Gastrocnemius medialis (tissue), 4 donors: ENCODE measurements around the gene PHF23.

Experiments used
- POLR2A ChIP-seq, 2 donors: fragments of 450-650 bp; IDR thresholded peaks; one replicate each; pipeline ENCODE4 v1.6.1; 2017; ENCODE audit warnings: antibody characterized with exemption in 2 of 2, mild to moderate bottlenecking in 2 of 2, moderate library complexity in 2 of 2
- TF ChIP-seq, protein P1 (sequence below), 5 experiments: fragments of 450-650 bp in 3 of 5; fragments of 200-600 bp in 2 of 5; sonication (generic) in 2 of 5; IDR thresholded peaks in 4 of 5; conservative IDR thresholded peaks in 1 of 5; 1 replicate in 4 of 5; 2 replicates in 1 of 5; pipeline ENCODE4 v1.5.1; 2016 to 2019; ENCODE audit warnings: antibody characterized with exemption in 5 of 5, mild to moderate bottlenecking in 3 of 5, moderate library complexity in 3 of 5

GRCh38 chr17:7219229-7219811 lies 19.9 kb downstream of the PHF23 start:
- TF ChIP-seq, protein P1, sequence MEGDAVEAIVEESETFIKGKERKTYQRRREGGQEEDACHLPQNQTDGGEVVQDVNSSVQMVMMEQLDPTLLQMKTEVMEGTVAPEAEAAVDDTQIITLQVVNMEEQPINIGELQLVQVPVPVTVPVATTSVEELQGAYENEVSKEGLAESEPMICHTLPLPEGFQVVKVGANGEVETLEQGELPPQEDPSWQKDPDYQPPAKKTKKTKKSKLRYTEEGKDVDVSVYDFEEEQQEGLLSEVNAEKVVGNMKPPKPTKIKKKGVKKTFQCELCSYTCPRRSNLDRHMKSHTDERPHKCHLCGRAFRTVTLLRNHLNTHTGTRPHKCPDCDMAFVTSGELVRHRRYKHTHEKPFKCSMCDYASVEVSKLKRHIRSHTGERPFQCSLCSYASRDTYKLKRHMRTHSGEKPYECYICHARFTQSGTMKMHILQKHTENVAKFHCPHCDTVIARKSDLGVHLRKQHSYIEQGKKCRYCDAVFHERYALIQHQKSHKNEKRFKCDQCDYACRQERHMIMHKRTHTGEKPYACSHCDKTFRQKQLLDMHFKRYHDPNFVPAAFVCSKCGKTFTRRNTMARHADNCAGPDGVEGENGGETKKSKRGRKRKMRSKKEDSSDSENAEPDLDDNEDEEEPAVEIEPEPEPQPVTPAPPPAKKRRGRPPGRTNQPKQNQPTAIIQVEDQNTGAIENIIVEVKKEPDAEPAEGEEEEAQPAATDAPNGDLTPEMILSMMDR (IDR thresholded peaks at IDR 0.05 in 4 of 5, conservative IDR thresholded peaks at IDR 0.05 in 1 of 5), result no peak
- no peak for TF ChIP-seq POLR2A (IDR thresholded peaks at IDR 0.05)
